ENCODE data around the gene MYO7B.
A peak's percentile ranks its signal among the peaks of the same experiment; 100 is the strongest.
"Not testable (repeated sequence)": the region's sequence is repeated elsewhere in the genome, so short reads cannot be mapped to it uniquely, and the experiment has no call there.

The MYO7B gene

GRCh38 chr2:127527001-127527804 is 8.3 kb upstream of the MYO7B start:
- peaks cover 41% of the 10 kb centered on the region for H3K79me2 ChIP-seq (ENCODE audit: low read length)
- peak overlapping the region; percentile 98 for H2AFZ ChIP-seq (ENCODE audit: low read depth, low read length)
- TF ChIP-seq EZH2phosphoT487 (IDR thresholded peaks at IDR 0.05; ENCODE audit: low read depth) (no peak), CTCF (IDR thresholded peaks at IDR 0.05; ENCODE audit: low read depth, low read length) (0 out of 2 replicates have a peak, but pooled peaks have one; percentile 2)
- peaks cover 18% of the 10 kb centered on the region for H3K4me1 ChIP-seq (ENCODE audit: low read length)
- H3K9me3 ChIP-seq (ENCODE audit: insufficient read depth, low read length): no peaks in the 10 kb centered on the region
- H3K4me3 ChIP-seq (ENCODE audit: low read length): peak overlapping the region; percentile 85
- peaks cover 15% of the 10 kb centered on the region for H3K36me3 ChIP-seq (replicated peaks; ENCODE audit: low read depth, low read length)
- H4K20me1 ChIP-seq (ENCODE audit: insufficient read depth, low read length): no peaks in the 10 kb centered on the region
- H3K27me3 ChIP-seq (ENCODE audit: low read depth, low read length): no peaks in the 10 kb centered on the region
- peak overlapping the region; percentile 72 for H3K4me2 ChIP-seq (ENCODE audit: low read length)
- peak overlapping the region; percentile 86 for H3K9ac ChIP-seq (ENCODE audit: low read length)
- H3K27ac ChIP-seq (ENCODE audit: low read length): peak overlapping the region; percentile 72

GRCh38 chr2:127528487-127528886 is 7.0 kb upstream of the MYO7B start:
- Histone ChIP-seq H3K27ac (ENCODE audit: low read length) (no peak overlapping the region), H3K4me3 (ENCODE audit: low read length) (no peak overlapping the region), H3K4me1 (ENCODE audit: low read length) (peaks cover 18% of the 10 kb centered on the region), H2AFZ (ENCODE audit: low read depth, low read length) (peak overlapping the region; percentile 8; the same call in 1 of the 2 replicates), H3K9me3 (ENCODE audit: insufficient read depth, low read length) (no peaks in the 10 kb centered on the region), H3K9ac (ENCODE audit: low read length) (no peak overlapping the region), H3K79me2 (ENCODE audit: low read length) (peaks cover 28% of the 10 kb centered on the region), H4K20me1 (ENCODE audit: insufficient read depth, low read length) (no peaks in the 10 kb centered on the region), H3K4me2 (ENCODE audit: low read length) (no peak overlapping the region), H3K27me3 (ENCODE audit: low read depth, low read length) (peaks cover 2% of the 10 kb centered on the region; the same call in 1 of the 2 replicates), H3K36me3 (replicated peaks; ENCODE audit: low read depth, low read length) (peaks cover 3% of the 10 kb centered on the region)
- no peak; the same call in 1 of the 2 replicates for TF ChIP-seq CTCF (IDR thresholded peaks at IDR 0.05; ENCODE audit: low read depth, low read length)
- TF ChIP-seq EZH2phosphoT487 (IDR thresholded peaks at IDR 0.05; ENCODE audit: low read depth): no peak

- H3K36me3 ChIP-seq (replicated peaks; ENCODE audit: low read depth, low read length); H3K9me3 ChIP-seq (ENCODE audit: insufficient read depth, low read length); H3K4me3 ChIP-seq (ENCODE audit: low read length); H3K27me3 ChIP-seq (ENCODE audit: low read depth, low read length); H2AFZ ChIP-seq (ENCODE audit: low read depth, low read length); H4K20me1 ChIP-seq (ENCODE audit: insufficient read depth, low read length); H3K4me2 ChIP-seq (ENCODE audit: low read length); H3K27ac ChIP-seq (ENCODE audit: low read length); H3K9ac ChIP-seq (ENCODE audit: low read length): not testable (repeated sequence)
- Histone ChIP-seq H3K79me2 (ENCODE audit: low read length) (peaks cover 19% of the 10 kb centered on the region), H3K4me1 (ENCODE audit: low read length) (peaks cover 10% of the 10 kb centered on the region)
Measured at GRCh38 chr2:127529416-127529815, 6.1 kb upstream of the MYO7B start.

- TF ChIP-seq EZH2phosphoT487 (IDR thresholded peaks at IDR 0.05; ENCODE audit: low read depth): no peak
- no peak for TF ChIP-seq CTCF (IDR thresholded peaks at IDR 0.05; ENCODE audit: low read depth, low read length)
- H3K9me3 ChIP-seq (ENCODE audit: insufficient read depth, low read length): no peaks in the 10 kb centered on the region
- H3K4me2 ChIP-seq (ENCODE audit: low read length): no peak overlapping the region
- peaks cover 2% of the 10 kb centered on the region; the same call in 1 of the 2 replicates for H3K27me3 ChIP-seq (ENCODE audit: low read depth, low read length)
- no peaks in the 10 kb centered on the region for H3K36me3 ChIP-seq (replicated peaks; ENCODE audit: low read depth, low read length)
- no peaks in the 10 kb centered on the region for H4K20me1 ChIP-seq (ENCODE audit: insufficient read depth, low read length)
- no peak overlapping the region for H3K9ac ChIP-seq (ENCODE audit: low read length)
- H3K79me2 ChIP-seq (ENCODE audit: low read length): peaks cover 8% of the 10 kb centered on the region
- H3K4me1 ChIP-seq (ENCODE audit: low read length): peaks cover 7% of the 10 kb centered on the region
- H3K27ac ChIP-seq (ENCODE audit: low read length): no peak overlapping the region
- no peak overlapping the region for H3K4me3 ChIP-seq (ENCODE audit: low read length)
- no peak overlapping the region for H2AFZ ChIP-seq (ENCODE audit: low read depth, low read length)
Measured at GRCh38 chr2:127530245-127531140, 5.0 kb upstream of the MYO7B start.

Data from OCI-LY3 (cell line).